CD4-positive, alpha-beta T cell treated with Interleukin-15 for 4 hours (primary cell): ENCODE results near the gene HOXC12.
A peak's percentile ranks its signal among the peaks of the same experiment; 100 is the strongest.

Experiments
- DNase-seq: peaks from one replicate; pipeline ENCODE4 v3.0.0-alpha.2; 2020; ENCODE audit warnings: low spot score

HOXC12 gene

GRCh38 chr12:53983950-53984572, 29.4 kb downstream of the HOXC12 start:
- no peak for DNase-seq

DNA sequence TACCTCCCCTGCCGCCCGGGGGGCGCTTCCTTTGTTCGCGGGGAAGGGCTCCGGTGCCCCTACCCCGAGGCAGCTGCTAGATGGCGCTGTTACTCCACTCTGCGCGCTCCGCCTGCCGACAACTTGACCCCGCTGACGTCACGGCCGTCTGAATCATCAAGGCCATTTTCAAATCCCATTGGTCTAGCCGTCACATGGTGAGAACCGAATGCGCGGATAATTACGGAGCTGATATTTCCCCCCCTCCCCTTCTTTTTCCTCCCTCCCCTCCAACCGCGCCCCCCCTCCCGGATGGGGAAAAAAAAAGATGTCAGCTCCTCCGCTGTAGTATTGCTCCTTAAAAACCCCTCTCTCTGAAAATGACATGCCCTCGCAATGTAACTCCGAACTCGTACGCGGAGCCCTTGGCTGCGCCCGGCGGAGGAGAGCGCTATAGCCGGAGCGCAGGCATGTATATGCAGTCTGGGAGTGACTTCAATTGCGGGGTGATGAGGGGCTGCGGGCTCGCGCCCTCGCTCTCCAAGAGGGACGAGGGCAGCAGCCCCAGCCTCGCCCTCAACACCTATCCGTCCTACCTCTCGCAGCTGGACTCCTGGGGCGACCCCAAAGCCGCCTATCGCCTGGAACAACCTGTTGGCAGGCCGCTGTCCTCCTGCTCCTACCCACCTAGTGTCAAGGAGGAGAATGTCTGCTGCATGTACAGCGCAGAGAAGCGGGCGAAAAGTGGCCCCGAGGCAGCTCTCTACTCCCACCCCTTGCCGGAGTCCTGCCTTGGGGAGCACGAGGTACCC, 30.4 kb downstream of the HOXC12 start, which contains the start of gene HOXC10:
TSS of gene HOXC10 (plus strand) at position 246 of the 791 bp plus-strand sequence. CDS start at position 360, 114 bp downstream.
- peak; percentile 69 for DNase-seq

- DNase-seq: no peak
Observed at GRCh38 chr12:53985692-53985993, 30.9 kb downstream of the HOXC12 start.

GRCh38 chr12:53985994-53986685, 31.4 kb downstream of the HOXC12 start:
- no peak for DNase-seq

DNA sequence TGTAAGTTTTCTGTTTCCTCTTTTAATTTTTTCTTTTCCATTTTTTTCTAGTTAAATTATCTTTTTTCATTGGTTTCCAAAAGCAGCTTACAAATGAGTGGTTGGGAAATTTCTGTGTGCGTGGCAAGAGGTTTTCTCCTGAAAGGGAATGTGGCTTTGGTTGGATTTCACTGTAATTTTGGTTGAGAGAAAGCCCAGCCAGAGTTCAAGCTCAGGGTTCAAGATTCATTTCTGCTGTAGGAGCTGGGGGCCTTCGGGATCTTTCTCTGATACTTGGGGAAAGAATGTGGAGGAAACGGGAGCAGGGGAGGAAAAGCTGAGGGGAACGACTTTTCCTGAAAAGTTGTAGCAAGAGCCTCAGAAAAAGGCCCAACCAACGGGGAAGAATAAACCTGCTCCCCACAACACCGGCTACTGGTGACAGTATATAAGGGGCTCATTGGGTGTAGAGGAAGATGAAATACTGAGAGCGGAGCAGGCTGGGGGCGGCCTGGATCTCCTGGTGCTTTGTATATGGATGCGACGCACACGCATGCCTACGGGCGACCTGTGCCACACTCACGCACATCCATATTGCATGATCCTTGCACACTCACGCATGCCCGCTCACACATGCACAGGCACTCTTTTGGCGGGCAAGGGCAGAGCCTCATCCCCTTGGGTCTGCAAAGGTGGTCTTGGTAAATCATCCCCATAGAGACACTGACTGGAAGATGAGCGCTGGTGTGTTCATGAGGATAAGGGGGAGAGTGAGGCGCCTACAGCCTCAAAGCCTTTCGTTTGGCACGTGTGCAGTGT, 32.2 kb downstream of the HOXC12 start:
- no peak for DNase-seq

DNA sequence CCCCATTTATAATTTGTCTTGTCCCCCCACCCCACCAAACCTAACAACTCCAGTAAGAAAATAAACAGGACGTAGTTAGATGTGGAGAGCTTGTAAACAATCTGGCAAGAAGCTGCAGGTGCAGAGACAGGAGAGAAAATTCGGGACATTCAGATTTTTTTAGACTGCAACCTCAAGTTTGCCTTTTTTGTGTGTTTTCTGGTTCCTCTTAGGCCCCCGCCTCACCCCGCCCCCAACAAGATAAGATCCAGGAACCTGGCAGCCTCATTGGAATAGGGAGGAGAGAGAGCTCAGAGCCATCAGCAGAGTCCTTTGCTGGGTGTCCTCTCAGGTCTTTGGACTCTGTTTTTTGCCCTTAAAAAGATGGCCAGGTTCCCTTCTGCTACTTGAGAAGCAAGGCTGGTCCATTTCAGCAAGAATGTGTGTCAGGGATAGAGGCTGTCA, 33.1 kb downstream of the HOXC12 start:
- DNase-seq: no peak

DNA sequence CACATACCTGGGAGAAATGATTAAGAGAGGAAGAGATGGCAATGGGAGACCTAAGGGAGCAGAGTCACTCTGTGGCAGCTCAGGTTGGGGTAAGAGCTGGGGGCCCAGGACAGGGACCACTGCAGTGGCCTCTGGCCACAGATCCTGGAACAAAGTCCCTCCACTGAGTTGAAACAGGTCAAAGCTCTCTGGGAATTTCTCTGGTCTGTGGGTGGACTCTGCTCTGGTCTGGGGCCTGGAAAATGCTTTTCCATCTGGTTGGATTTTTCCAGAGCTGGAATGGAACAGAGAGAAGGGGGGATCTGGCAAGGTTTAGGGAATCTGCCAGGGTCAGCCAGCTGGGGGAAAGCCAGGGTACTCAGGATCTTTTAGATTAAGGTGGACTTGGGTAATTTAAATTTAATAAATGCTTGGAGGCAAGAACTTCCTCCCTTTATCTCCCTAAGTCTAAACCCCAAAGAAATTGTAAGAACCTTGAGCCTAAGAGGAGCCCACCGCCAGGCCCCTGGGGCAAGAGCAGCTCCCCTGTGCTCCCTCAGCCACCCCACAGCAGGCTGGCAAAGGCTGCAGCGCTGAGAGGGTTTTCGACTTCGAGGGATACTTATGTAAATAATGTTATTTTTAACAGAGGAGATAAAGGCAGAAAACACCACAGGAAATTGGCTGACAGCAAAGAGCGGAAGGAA, 34.0 kb downstream of the HOXC12 start:
- DNase-seq: no peak

- no peak for DNase-seq
Observed at GRCh38 chr12:53989227-53990113, 34.8 kb downstream of the HOXC12 start.

- no peak for DNase-seq
Observed at GRCh38 chr12:53990311-53991076, 35.8 kb downstream of the HOXC12 start.

GRCh38 chr12:53991077-53991460, 36.4 kb downstream of the HOXC12 start:
- DNase-seq: no peak

- DNase-seq: no peak
Observed at GRCh38 chr12:53992377-53992889, 37.7 kb downstream of the HOXC12 start.

DNA sequence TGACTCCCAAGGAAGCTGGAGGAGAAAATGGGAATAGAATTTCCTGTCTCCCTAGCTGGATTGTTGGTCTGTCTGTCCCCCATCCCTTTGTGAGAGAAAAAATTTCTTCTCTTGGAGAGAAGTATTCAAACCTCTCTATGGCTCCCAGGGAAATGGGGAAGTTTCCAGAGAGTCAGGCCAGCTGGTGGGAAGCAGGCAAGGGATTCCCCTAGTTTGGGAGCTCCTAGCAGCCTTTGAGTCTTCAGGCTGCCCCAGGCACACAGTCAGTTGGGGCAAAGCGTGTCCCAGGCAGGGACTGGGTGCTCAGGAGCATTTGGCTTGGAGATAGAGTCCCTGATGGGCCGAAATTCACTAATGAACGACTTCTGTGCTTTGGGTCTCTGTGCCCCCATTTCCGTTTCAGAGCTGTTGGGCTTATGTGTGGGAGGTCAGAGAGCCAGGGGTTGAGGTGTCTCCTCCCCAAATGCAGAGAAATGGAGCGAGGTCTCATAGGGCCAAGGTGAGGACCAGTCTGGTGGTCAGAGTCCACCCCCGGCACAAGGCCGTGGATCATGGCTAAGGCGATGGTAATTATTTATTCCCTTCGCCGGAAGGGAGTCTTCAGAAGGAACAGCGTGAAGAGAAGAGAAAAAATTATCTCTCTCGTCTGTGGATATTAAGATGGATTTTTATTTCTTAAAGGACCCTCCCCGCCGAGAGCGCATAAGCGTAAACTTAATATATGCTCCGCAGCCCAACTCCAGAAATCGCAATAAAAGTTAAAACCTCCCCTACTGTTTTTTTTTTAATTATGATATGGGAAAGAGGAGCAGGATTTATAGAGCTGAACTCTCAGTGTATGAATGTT, 38.7 kb downstream of the HOXC12 start:
- no peak for DNase-seq

DNA sequence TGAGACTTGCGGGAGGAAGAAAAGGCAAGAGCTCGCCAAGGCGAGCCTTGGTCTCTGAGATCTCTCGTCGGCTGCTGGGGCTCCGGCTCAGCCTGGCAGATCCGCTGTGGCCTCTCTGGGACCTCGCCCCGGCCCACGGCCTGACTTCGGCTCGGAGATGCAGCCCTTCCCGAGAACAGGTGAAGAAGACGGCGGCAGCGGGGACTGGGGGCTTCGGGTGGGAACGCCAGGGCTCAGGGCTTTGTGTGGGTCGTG, 39.2 kb downstream of the HOXC12 start:
- no peak for DNase-seq

DNA sequence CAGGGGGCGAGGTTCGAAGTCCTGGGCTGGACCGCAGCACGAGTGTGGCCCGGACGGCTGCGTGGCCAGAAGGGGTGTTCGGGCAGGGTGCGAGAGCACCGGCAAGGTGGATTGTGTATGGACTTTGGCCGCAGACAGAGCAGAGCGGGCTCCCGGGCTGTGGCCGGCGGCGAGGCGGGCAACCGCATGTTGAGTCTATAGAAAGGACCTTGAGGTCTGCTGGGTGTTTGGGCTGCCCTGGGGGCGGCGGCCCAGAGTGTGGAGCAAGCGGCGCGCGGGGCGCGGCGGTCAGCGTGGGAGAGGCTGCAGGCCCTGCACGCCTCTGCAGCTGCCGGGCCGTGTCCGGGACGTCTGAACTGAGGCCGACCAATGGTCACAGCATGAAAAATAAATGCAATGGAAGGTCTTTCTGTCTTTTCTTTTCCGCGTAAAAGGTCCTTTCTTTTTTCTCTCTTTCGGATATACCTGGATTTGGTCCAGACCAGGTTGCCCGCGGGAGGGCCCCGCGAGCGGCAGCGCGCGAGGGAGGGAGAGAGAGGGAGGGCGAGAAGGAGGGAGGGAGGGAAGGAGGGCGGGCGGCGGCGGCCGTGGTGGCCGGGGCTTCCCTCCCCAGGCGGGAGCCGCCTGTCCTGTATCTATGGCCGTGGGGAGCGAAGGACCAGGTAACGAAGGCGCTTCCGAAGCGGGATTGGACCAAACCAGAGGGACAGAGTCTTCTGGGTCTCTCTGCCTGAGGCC, 39.7 kb downstream of the HOXC12 start:
- no peak for DNase-seq

GRCh38 chr12:53995002-53995377, 40.3 kb downstream of the HOXC12 start:
- peak; percentile 18 for DNase-seq

GRCh38 chr12:53995378-53996239, 40.9 kb downstream of the HOXC12 start:
- no peak for DNase-seq
